Measurements from ENCODE around the gene ADD2.

DNA sequence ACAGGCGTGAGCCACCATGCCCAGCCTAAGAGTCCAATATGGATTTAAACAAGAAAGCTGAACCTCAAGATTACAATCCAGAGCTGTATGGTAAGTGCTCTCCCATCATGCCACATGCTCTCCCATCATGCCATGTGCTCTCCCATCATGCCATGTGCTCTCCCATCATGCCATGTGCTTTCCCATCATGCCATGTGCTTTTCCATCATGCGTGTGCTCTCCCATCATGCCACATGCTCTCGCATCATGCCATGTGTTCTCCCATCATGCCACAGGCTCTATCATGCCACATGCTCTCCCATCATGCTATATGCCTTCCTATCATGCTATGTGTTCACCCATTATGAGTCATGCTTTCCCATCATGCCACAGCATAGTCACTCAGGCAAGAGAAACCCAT, 20.7 kb downstream of the ADD2 start:
- TF ChIP-seq, protein P1, sequence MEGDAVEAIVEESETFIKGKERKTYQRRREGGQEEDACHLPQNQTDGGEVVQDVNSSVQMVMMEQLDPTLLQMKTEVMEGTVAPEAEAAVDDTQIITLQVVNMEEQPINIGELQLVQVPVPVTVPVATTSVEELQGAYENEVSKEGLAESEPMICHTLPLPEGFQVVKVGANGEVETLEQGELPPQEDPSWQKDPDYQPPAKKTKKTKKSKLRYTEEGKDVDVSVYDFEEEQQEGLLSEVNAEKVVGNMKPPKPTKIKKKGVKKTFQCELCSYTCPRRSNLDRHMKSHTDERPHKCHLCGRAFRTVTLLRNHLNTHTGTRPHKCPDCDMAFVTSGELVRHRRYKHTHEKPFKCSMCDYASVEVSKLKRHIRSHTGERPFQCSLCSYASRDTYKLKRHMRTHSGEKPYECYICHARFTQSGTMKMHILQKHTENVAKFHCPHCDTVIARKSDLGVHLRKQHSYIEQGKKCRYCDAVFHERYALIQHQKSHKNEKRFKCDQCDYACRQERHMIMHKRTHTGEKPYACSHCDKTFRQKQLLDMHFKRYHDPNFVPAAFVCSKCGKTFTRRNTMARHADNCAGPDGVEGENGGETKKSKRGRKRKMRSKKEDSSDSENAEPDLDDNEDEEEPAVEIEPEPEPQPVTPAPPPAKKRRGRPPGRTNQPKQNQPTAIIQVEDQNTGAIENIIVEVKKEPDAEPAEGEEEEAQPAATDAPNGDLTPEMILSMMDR (IDR thresholded peaks at IDR 0.05) = no peak
- no peak for TF ChIP-seq POLR2A (IDR thresholded peaks at IDR 0.05)

Measured in thyroid gland (tissue), 4 donors.